GM21576 (cell line): ENCODE data around the gene CLCN2.

ENCODE experiments used
- ATAC-seq: cut with Tn5 transposase; IDR thresholded peaks from one replicate; pipeline ENCODE4 v1.9.1; 2021; ENCODE audit warnings: mild to moderate bottlenecking, moderate library complexity; ENCODE audit not compliant: unreplicated experiment

Gene CLCN2

GRCh38 chr3:184381261-184382224 lies 20.1 kb upstream of the CLCN2 start:
- no peak for ATAC-seq

DNA sequence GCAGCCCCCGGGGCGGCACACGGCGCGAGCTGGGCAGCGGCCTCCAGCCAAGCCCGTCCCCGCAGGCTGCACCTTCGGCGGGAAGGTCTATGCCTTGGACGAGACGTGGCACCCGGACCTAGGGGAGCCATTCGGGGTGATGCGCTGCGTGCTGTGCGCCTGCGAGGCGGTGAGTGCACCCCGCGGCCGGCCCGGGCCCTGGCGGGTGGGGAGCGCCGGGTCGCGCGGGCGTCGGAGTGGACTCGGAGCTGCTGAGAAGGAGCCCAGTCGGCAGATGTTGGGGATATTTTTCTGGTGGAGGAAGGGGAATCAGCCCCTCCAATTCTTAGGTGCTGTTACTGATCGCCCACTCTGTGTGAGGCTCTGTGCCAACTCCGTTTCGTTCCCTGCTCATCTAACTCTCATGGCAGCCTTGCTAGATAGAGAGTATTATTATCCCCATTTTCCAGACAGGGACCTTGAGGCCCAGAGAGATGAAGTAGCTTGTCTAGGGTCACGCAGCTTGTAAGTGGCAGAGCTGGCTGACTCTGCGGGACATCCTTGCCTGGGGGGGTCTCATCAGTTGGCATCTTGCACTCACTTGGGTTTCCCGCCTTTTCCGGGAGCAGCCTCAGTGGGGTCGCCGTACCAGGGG lies 19.3 kb upstream of the CLCN2 start:
- no peak for ATAC-seq

DNA sequence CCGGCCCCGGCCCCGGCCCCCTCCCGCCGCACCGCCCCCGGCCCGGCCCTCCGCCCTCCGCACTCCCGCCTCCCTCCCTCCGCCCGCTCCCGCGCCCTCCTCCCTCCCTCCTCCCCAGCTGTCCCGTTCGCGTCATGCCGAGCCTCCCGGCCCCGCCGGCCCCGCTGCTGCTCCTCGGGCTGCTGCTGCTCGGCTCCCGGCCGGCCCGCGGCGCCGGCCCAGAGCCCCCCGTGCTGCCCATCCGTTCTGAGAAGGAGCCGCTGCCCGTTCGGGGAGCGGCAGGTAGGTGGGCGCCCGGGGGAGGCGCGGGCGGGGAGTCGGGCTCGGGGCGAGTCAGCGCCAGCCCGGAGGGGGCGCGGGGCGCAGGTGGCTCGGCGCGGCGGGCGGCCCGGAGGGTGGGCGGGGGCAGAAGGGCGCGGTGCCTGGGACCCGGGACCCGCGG lies 18.8 kb upstream of the CLCN2 start:
- no peak for ATAC-seq

- ATAC-seq, result no peak
Observed at GRCh38 chr3:184379358-184380184, 18.2 kb upstream of the CLCN2 start, which contains the start of gene CHRD. CHRD (plus strand) TSS chr3:184380054; CDS start chr3:184380319, 265 bp downstream.

- ATAC-seq, result no peak
Observed at GRCh38 chr3:184378651-184379357, 17.4 kb upstream of the CLCN2 start.

- ATAC-seq, result no peak
Observed at GRCh38 chr3:184377882-184378445, 16.6 kb upstream of the CLCN2 start, which contains the start of gene THPO. THPO (minus strand) TSS chr3:184378207; CDS start chr3:184376259, 1,948 bp downstream.

GRCh38 chr3:184377374-184377773 lies 16.0 kb upstream of the CLCN2 start:
- ATAC-seq, result no peak

GRCh38 chr3:184375747-184376461 lies 14.5 kb upstream of the CLCN2 start:
- no peak for ATAC-seq

GRCh38 chr3:184373422-184373821 lies 12.0 kb upstream of the CLCN2 start:
- no peak for ATAC-seq

DNA sequence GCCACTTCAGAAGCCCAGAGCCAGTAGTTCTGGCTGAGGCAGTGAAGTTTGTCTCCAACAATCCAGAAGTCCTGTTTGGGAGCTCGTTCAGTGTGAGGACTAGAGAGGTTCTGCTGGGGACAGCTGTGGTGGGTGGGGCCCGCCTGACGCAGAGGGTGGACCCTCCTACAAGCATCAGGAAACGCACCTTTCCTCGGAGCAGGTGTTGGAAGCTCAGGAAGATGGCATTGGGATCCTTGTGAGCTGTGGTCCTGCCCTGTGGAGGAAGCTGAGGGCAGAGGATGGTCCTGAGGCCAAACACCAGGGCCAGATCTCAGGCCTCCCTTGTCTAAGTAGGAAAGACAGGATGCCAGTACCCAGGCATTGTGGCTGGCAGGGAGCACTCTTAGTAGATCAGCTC lies 11.5 kb upstream of the CLCN2 start:
- ATAC-seq, result no peak

DNA sequence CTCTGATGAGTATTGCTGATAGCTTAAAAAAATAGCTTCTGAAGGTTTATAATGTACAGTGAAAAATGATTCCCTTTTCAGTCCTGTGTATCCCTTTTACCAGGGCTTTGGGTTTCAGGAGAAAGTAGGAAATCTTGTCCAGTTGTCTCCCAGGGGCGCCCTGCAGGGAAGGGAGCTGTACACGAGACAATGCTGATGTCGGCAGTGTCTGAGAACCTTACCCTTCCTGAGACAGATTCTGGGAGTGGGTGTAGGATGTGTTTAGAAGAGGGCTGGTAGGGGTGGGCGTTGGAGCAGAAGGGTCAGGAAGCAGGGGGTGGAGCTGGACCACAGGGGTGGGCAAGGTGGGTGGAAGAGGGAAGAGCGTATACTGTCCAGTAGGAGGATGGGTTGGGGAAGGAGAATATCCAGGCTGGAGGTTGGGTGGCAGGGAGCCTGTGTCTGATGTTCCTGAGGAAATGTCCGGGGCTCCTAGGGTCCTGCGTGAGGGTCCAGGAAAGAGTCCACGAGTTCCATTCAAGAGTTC lies 11.0 kb upstream of the CLCN2 start:
- no peak for ATAC-seq

- peak; percentile 79 for ATAC-seq
Observed at GRCh38 chr3:184371570-184372018, 10.2 kb upstream of the CLCN2 start.

GRCh38 chr3:184368586-184369183 lies 7.3 kb upstream of the CLCN2 start:
- ATAC-seq, result no peak

DNA sequence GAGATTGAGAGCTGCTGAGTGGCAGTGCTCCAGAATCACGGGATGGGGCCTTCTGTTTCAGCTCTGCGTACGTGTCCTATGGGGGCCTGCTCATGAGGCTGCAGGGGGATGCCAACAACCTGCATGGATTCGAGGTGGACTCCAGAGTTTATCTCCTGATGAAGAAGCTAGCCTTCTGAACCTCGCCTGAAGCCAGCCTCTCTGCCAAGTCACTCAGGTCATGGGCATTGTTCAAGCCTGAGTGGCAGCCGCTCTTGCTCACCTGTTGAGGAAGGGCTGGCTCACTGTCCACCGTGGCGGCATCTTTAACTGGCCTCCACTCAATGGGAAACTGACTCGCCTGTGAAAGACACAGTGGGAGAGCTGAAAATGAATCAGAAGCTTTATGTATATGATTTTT lies 6.7 kb upstream of the CLCN2 start:
- no peak for ATAC-seq

DNA sequence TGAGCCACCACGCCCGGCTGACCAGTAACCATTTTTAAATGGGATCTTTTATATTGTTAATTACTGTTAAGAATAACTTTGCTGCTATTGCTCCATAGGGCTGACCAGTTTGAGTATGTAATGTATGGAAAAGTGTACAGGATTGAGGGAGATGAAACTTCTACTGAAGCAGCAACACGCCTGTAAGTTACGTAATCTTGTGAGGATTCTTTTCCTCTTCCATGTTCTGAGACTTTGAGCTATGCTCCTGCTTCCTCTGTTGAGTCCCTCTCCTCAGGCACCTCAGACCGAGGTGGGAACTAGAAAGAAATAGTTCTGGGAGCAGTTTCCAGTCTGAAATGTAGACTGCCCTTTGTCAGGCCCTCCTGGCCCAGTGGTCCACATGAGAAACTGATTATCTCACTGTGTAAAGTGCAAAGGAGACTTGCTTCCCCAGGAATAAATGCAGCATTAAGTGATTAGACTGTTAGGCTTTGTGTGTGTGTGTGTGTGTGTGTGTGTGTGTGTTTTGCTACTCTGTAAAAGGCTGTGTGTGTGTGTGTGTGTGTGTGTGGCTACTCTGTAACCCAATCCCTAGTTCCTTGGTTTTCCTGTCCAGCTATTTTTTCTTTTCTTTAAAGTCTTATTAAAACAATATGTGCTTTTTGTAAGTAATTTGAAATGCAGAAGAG lies 5.3 kb upstream of the CLCN2 start:
- ATAC-seq, result no peak

DNA sequence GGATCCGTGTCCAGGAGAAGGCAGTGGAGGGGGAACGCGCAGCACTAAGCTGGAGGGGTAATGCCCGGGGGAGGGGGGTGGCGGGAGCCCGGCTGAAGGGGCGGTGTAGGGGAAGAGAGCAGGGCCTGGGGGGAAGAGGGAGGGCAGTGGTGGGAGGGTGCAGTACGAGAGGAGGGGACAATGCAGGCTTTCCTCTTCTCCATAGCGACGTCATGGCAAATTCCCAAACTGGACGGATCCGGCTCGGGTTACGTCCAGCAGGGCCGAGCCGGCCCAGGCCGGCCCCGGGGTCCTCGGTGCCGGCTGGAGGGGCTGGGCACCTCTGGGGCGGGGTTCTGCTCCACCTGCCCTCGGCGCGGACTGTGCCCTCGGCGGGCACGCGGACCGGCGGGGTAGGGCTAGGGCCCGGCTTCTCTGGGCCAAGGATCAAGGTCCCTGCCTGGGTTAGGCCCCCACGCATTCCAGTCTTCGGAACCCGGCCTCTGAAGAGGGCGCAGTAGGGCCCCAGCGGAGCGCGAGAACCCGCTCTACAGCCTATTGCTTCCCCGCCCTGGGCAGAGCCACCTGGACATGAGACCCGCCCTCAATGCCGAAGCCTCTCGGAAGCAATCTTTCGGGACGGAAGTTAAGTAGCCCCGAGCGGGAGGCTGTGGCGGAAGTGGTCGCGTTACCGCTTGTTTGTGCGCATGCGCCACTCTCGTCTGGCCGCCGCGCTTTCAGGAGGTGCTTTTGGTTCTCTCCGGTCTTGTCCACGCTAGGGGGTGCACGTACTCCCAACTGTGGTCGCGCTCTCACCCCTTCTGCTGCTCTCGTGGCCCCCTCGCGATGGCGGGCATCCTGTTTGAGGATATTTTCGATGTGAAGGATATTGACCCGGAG lies 1.5 kb upstream of the CLCN2 start:
- ATAC-seq, result peak; percentile 89
